A549 (cell line): ENCODE results near the gene SUGCT.

ENCODE experiments used
- CHD2 ChIP-seq: fragments of 150-350 bp; IDR thresholded peaks from 2 replicates; pipeline ENCODE4 v1.6.1; 2014; ENCODE audit warnings: low read length; ENCODE audit not compliant: partially characterized antibody
- CHD4 ChIP-seq: fragments of 200-600 bp; sonication (generic); IDR thresholded peaks from 2 replicates; pipeline ENCODE4 v1.6.1; 2016; ENCODE audit warnings: antibody characterized with exemption, mild to moderate bottlenecking, borderline replicate concordance
- EP300 ChIP-seq, 2 experiments: fragments of >200 bp; sonication (Bioruptor Twin); formaldehyde crosslinking; IDR thresholded peaks; 2 replicates in 1 of 2; 3 replicates in 1 of 2; pipeline ENCODE4 v1.6.1; 2016 to 2017
- HDAC2 ChIP-seq: fragments of 200-600 bp; sonication (generic); IDR thresholded peaks from 2 replicates; pipeline ENCODE4 v1.6.1; 2016
- JUN ChIP-seq, 2 experiments: fragments of >200 bp; sonication (Bioruptor Twin); formaldehyde crosslinking; IDR thresholded peaks; 2 replicates in 1 of 2; 3 replicates in 1 of 2; pipeline ENCODE4 v1.6.1; 2016 to 2017
- POLR2A ChIP-seq: IDR thresholded peaks from 2 replicates; pipeline ENCODE4 v1.6.1; 2012; ENCODE audit warnings: mild to moderate bottlenecking, low read length
- RAD21 ChIP-seq, 2 experiments: fragments of >200 bp in 1 of 2; sonication (Bioruptor Twin) in 1 of 2; formaldehyde crosslinking in 1 of 2; IDR thresholded peaks in 1 of 2; conservative IDR thresholded peaks in 1 of 2; 2 replicates in 1 of 2; 3 replicates in 1 of 2; pipeline ENCODE4 v1.6.1; 2012 to 2018; ENCODE audit warnings: inconsistent platforms in 1 of 2
- RCOR1 ChIP-seq: fragments of 150-350 bp; IDR thresholded peaks from 2 replicates; pipeline ENCODE4 v1.6.1; 2014; ENCODE audit warnings: antibody characterized with exemption, low read length, low read depth
- TF ChIP-seq, protein P1 (sequence below): fragments of >200 bp; sonication (Bioruptor Twin); formaldehyde crosslinking; IDR thresholded peaks from 3 replicates; pipeline ENCODE4 v1.5.1; 2016
- TF ChIP-seq, protein P2 (sequence below): fragments of 450-650 bp; IDR thresholded peaks from 2 replicates; pipeline ENCODE4 v1.6.1; 2014; ENCODE audit warnings: antibody characterized with exemption
- TF ChIP-seq, protein P3 (sequence below): IDR thresholded peaks from 2 replicates; pipeline ENCODE4 v1.6.1; 2012; ENCODE audit warnings: low read depth, borderline replicate concordance

DNA sequence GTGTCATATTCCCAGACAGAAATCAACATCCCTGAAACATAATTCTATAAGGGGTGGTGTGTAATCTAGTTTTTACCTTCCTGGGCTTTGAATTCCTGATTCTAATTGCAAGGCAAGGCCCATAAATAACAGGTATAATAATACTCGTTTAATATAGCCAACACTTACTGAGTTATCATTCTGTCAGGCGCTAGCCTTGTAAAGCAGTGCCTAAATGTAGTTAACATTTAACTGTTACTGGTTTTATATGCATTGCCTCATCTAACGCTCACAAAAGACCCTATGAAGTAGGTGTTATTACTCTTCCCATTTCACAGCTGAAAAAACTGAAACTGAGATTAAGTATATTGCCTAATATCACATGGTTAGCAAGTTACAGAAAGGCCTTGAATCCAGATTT, 772.5 kb downstream of the SUGCT start:
- TF ChIP-seq, protein P1, sequence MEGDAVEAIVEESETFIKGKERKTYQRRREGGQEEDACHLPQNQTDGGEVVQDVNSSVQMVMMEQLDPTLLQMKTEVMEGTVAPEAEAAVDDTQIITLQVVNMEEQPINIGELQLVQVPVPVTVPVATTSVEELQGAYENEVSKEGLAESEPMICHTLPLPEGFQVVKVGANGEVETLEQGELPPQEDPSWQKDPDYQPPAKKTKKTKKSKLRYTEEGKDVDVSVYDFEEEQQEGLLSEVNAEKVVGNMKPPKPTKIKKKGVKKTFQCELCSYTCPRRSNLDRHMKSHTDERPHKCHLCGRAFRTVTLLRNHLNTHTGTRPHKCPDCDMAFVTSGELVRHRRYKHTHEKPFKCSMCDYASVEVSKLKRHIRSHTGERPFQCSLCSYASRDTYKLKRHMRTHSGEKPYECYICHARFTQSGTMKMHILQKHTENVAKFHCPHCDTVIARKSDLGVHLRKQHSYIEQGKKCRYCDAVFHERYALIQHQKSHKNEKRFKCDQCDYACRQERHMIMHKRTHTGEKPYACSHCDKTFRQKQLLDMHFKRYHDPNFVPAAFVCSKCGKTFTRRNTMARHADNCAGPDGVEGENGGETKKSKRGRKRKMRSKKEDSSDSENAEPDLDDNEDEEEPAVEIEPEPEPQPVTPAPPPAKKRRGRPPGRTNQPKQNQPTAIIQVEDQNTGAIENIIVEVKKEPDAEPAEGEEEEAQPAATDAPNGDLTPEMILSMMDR: no peak
- no peak for TF ChIP-seq HDAC2
- TF ChIP-seq, protein P2, sequence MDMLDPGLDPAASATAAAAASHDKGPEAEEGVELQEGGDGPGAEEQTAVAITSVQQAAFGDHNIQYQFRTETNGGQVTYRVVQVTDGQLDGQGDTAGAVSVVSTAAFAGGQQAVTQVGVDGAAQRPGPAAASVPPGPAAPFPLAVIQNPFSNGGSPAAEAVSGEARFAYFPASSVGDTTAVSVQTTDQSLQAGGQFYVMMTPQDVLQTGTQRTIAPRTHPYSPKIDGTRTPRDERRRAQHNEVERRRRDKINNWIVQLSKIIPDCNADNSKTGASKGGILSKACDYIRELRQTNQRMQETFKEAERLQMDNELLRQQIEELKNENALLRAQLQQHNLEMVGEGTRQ: no peak
- TF ChIP-seq CHD2: no peak
- no peak for TF ChIP-seq EP300 (IDR thresholded peaks at IDR 0.05)
- no peak for TF ChIP-seq POLR2A
- no peak for TF ChIP-seq JUN (IDR thresholded peaks at IDR 0.05)
- TF ChIP-seq, protein P3, sequence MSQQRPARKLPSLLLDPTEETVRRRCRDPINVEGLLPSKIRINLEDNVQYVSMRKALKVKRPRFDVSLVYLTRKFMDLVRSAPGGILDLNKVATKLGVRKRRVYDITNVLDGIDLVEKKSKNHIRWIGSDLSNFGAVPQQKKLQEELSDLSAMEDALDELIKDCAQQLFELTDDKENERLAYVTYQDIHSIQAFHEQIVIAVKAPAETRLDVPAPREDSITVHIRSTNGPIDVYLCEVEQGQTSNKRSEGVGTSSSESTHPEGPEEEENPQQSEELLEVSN: no peak
- TF ChIP-seq RAD21 (conservative IDR thresholded peaks at IDR 0.05 in 1 of 2, IDR thresholded peaks at IDR 0.05 in 1 of 2): no peak
- no peak for TF ChIP-seq RCOR1
- TF ChIP-seq CHD4: no peak
